ENCODE results near the gene CCDC167. TPM values are rescaled to one million over a fixed set of nuclear protein-coding genes. Genes with fewer than 3 reads are reported as not detected.

CCDC167 gene
- total RNA-seq, 6 experiments from 2014 or later = 19.0 to 23.8 (median 22.4) TPM

- Mint-ChIP-seq H3K27me3 (ENCODE audit: insufficient read depth) (peaks cover 54% of the 10 kb centered on the region), H3K9me3 (no peaks in the 10 kb centered on the region), H3K27ac (no peak overlapping the region), H3K36me3 (ENCODE audit: low read depth) (no peaks in the 10 kb centered on the region), H3K4me3 (no peak overlapping the region), H3K4me1 (ENCODE audit: low read depth) (peaks cover 22% of the 10 kb centered on the region)
- no peak for DNase-seq
- TF ChIP-seq CTCF (IDR thresholded peaks at IDR 0.05) = no peak
These were observed 13.9 kb upstream of the CCDC167 start for GRCh38 chr6:37513576-37513975.

- no peak for DNase-seq
- Mint-ChIP-seq H3K36me3 (ENCODE audit: low read depth) (no peaks in the 10 kb centered on the region), H3K9me3 (no peaks in the 10 kb centered on the region), H3K27ac (no peak overlapping the region), H3K27me3 (ENCODE audit: insufficient read depth) (peaks cover 54% of the 10 kb centered on the region), H3K4me3 (no peak overlapping the region), H3K4me1 (ENCODE audit: low read depth) (peaks cover 22% of the 10 kb centered on the region)
- no peak for TF ChIP-seq CTCF (IDR thresholded peaks at IDR 0.05)
These were observed 13.5 kb upstream of the CCDC167 start for GRCh38 chr6:37513155-37513554.

- H3K4me3 Mint-ChIP-seq = no peak overlapping the region
- peaks cover 20% of the 10 kb centered on the region for H3K4me1 Mint-ChIP-seq (ENCODE audit: low read depth)
- TF ChIP-seq CTCF (IDR thresholded peaks at IDR 0.05) = no peak
- no peaks in the 10 kb centered on the region for H3K9me3 Mint-ChIP-seq
- peaks cover 51% of the 10 kb centered on the region for H3K27me3 Mint-ChIP-seq (ENCODE audit: insufficient read depth)
- DNase-seq = no peak
- no peaks in the 10 kb centered on the region for H3K36me3 Mint-ChIP-seq (ENCODE audit: low read depth)
- no peak overlapping the region for H3K27ac Mint-ChIP-seq
These were observed 12.8 kb upstream of the CCDC167 start for GRCh38 chr6:37512400-37513011.

- H3K4me1 Mint-ChIP-seq (ENCODE audit: low read depth) = peaks cover 14% of the 10 kb centered on the region
- no peak for DNase-seq
- no peak for TF ChIP-seq CTCF (IDR thresholded peaks at IDR 0.05)
- no peaks in the 10 kb centered on the region for H3K9me3 Mint-ChIP-seq
- H3K27me3 Mint-ChIP-seq (ENCODE audit: insufficient read depth) = peaks cover 45% of the 10 kb centered on the region
- H3K36me3 Mint-ChIP-seq (ENCODE audit: low read depth) = no peaks in the 10 kb centered on the region
- no peak overlapping the region for H3K4me3 Mint-ChIP-seq
- no peak overlapping the region for H3K27ac Mint-ChIP-seq
These were observed 12.3 kb upstream of the CCDC167 start for GRCh38 chr6:37511910-37512399.

GRCh38 chr6:37511201-37511600 lies 11.5 kb upstream of the CCDC167 start:
- peaks cover 44% of the 10 kb centered on the region for H3K27me3 Mint-ChIP-seq (ENCODE audit: insufficient read depth)
- no peak overlapping the region for H3K27ac Mint-ChIP-seq
- no peak for TF ChIP-seq CTCF (IDR thresholded peaks at IDR 0.05)
- H3K9me3 Mint-ChIP-seq = no peaks in the 10 kb centered on the region
- H3K4me1 Mint-ChIP-seq (ENCODE audit: low read depth) = peaks cover 12% of the 10 kb centered on the region
- no peak for DNase-seq
- no peaks in the 10 kb centered on the region for H3K36me3 Mint-ChIP-seq (ENCODE audit: low read depth)
- no peak overlapping the region for H3K4me3 Mint-ChIP-seq
